HG03469 (cell line): ENCODE data around the gene EZH2.

Source experiments
- ATAC-seq: cut with Tn5 transposase; IDR thresholded peaks from one replicate; pipeline ENCODE4 v1.9.1; 2021; ENCODE audit warnings: mild to moderate bottlenecking, moderate library complexity, moderate number of reproducible peaks; ENCODE audit not compliant: unreplicated experiment

Gene EZH2

GRCh38 chr7:148858489-148858888 is 25.6 kb downstream of the EZH2 start:
- no peak for ATAC-seq

GRCh38 chr7:148856891-148857290 is 27.2 kb downstream of the EZH2 start:
- ATAC-seq, result no peak

GRCh38 chr7:148856578-148856881 is 27.6 kb downstream of the EZH2 start:
- ATAC-seq, result no peak

GRCh38 chr7:148854983-148855382 is 29.1 kb downstream of the EZH2 start:
- no peak for ATAC-seq

- no peak for ATAC-seq
These were observed 31.8 kb downstream of the EZH2 start for GRCh38 chr7:148852272-148852671.

- no peak for ATAC-seq
These were observed 33.5 kb downstream of the EZH2 start for GRCh38 chr7:148850564-148850963.

- ATAC-seq, result no peak
These were observed 34.5 kb downstream of the EZH2 start for GRCh38 chr7:148849393-148850098.

- no peak for ATAC-seq
These were observed 36.0 kb downstream of the EZH2 start for GRCh38 chr7:148847815-148848734.

GRCh38 chr7:148838905-148839304 is 45.2 kb downstream of the EZH2 start:
- ATAC-seq, result no peak

- no peak for ATAC-seq
These were observed 48.2 kb downstream of the EZH2 start for GRCh38 chr7:148835854-148836253.

GRCh38 chr7:148834605-148835004 is 49.5 kb downstream of the EZH2 start:
- ATAC-seq, result no peak

GRCh38 chr7:148831782-148832181 is 52.3 kb downstream of the EZH2 start:
- ATAC-seq, result no peak

- ATAC-seq, result no peak
These were observed 53.0 kb downstream of the EZH2 start for GRCh38 chr7:148830897-148831692.

GRCh38 chr7:148828965-148829364 is 55.1 kb downstream of the EZH2 start:
- no peak for ATAC-seq

- ATAC-seq, result no peak
These were observed 58.8 kb downstream of the EZH2 start for GRCh38 chr7:148825338-148825737.

- no peak for ATAC-seq
These were observed 59.2 kb downstream of the EZH2 start for GRCh38 chr7:148824864-148825263.

- ATAC-seq, result no peak
These were observed 62.7 kb downstream of the EZH2 start for GRCh38 chr7:148821422-148821821.

- ATAC-seq, result no peak
These were observed 64.3 kb downstream of the EZH2 start for GRCh38 chr7:148819697-148820360.

- ATAC-seq, result no peak
These were observed 68.5 kb downstream of the EZH2 start for GRCh38 chr7:148815612-148816011.

GRCh38 chr7:148814922-148815559 is 69.0 kb downstream of the EZH2 start:
- ATAC-seq, result no peak
